SK-N-SH treated with all-trans-retinoic acid at 6 μM for 48 hours (cell line): ENCODE measurements around the gene PRDM11.

Experiments used
- ATAC-seq: fragments of 200-7000 bp; cut with Tn5 transposase; 3 replicates; pipeline ENCODE4 v1.9.1; 2020; ENCODE audit warnings: mild to moderate bottlenecking, moderate library complexity
- ARNTL ChIP-seq: fragments of 450-650 bp; formaldehyde crosslinking; IDR thresholded peaks from 2 replicates; pipeline ENCODE4 v1.5.0; 2020; ENCODE audit warnings: low read depth, mild to moderate bottlenecking, moderate library complexity, borderline replicate concordance
- BACH2 ChIP-seq: fragments of 250-450 bp; sonication (Bioruptor Pico); IDR thresholded peaks from 2 replicates; pipeline ENCODE4 v1.9.0; 2021; ENCODE audit warnings: mild to moderate bottlenecking, borderline replicate concordance
- CREB5 ChIP-seq: fragments of 250-450 bp; sonication (Bioruptor Pico); IDR thresholded peaks from 2 replicates; pipeline ENCODE4 v1.5.1; 2020; ENCODE audit warnings: low read depth, mild to moderate bottlenecking, moderate library complexity
- CSDC2 ChIP-seq: fragments of 250-450 bp; sonication (Bioruptor Pico); IDR thresholded peaks from 2 replicates; pipeline ENCODE4 v1.5.0; 2020; ENCODE audit warnings: mild to moderate bottlenecking, moderate library complexity
- CSRNP3 ChIP-seq: fragments of 250-450 bp; sonication (Bioruptor Pico); IDR thresholded peaks from 2 replicates; pipeline ENCODE4 v1.5.1; 2021; ENCODE audit warnings: mild to moderate bottlenecking, moderate library complexity
- ESRRG ChIP-seq: fragments of 250-450 bp; sonication (Bioruptor Pico); IDR thresholded peaks from 2 replicates; pipeline ENCODE4 v1.6.1; 2021; ENCODE audit warnings: mild to moderate bottlenecking
- GLIS3 ChIP-seq: fragments of 250-450 bp; sonication (Bioruptor Pico); IDR thresholded peaks from 2 replicates; pipeline ENCODE4 v1.5.0; 2020; ENCODE audit warnings: mild to moderate bottlenecking, moderate library complexity
- ISL1 ChIP-seq: fragments of 250-450 bp; sonication (Bioruptor Pico); IDR thresholded peaks from 2 replicates; pipeline ENCODE4 v2.1.2; 2022; ENCODE audit warnings: mild to moderate bottlenecking, moderate library complexity
- OSR1 ChIP-seq: fragments of 250-450 bp; sonication (Bioruptor Pico); IDR thresholded peaks from 2 replicates; pipeline ENCODE4 v1.8.0; 2022; ENCODE audit warnings: moderate library complexity, mild to moderate bottlenecking, inconsistent platforms
- PATZ1 ChIP-seq: fragments of 250-450 bp; sonication (Bioruptor Pico); IDR thresholded peaks from 2 replicates; pipeline ENCODE4 v1.8.0; 2020; ENCODE audit warnings: mild to moderate bottlenecking, moderate library complexity, borderline replicate concordance
- POU6F1 ChIP-seq: fragments of 250-450 bp; sonication (Bioruptor Pico); IDR thresholded peaks from 2 replicates; pipeline ENCODE4 v1.8.0; 2021; ENCODE audit warnings: low read depth, mild to moderate bottlenecking, moderate library complexity, borderline replicate concordance
- PPARA ChIP-seq: fragments of 250-450 bp; sonication (Bioruptor Pico); IDR thresholded peaks from 2 replicates; pipeline ENCODE4 v1.5.0; 2020; ENCODE audit warnings: mild to moderate bottlenecking, borderline replicate concordance
- RARB ChIP-seq: fragments of 250-450 bp; sonication (Bioruptor Pico); IDR thresholded peaks from 2 replicates; pipeline ENCODE4 v1.8.0; 2021; ENCODE audit warnings: mild to moderate bottlenecking, moderate library complexity
- SNAI2 ChIP-seq: fragments of 250-450 bp; sonication (Bioruptor Pico); IDR thresholded peaks from 2 replicates; pipeline ENCODE4 v1.5.0; 2020; ENCODE audit warnings: mild to moderate bottlenecking, moderate library complexity
- TCF4 ChIP-seq: fragments of 250-450 bp; sonication (Bioruptor Pico); IDR thresholded peaks from 2 replicates; pipeline ENCODE4 v1.8.0; 2021; ENCODE audit warnings: mild to moderate bottlenecking, moderate library complexity, borderline replicate concordance
- TOX ChIP-seq: fragments of 250-450 bp; sonication (Bioruptor Pico); IDR thresholded peaks from 2 replicates; pipeline ENCODE4 v1.8.0; 2021; ENCODE audit warnings: mild to moderate bottlenecking, moderate library complexity, borderline replicate concordance
- TSHZ2 ChIP-seq: fragments of 250-450 bp; sonication (Bioruptor Pico); IDR thresholded peaks from 2 replicates; pipeline ENCODE4 v1.5.0; 2020; ENCODE audit warnings: mild to moderate bottlenecking, moderate library complexity
- ZC3H10 ChIP-seq: fragments of 250-450 bp; sonication (Bioruptor Pico); IDR thresholded peaks from 2 replicates; pipeline ENCODE4 v1.5.1; 2021; ENCODE audit warnings: mild to moderate bottlenecking, moderate library complexity
- ZFP3 ChIP-seq: fragments of 250-450 bp; sonication (Bioruptor Pico); IDR thresholded peaks from 2 replicates; pipeline ENCODE4 v1.5.0; 2020; ENCODE audit warnings: mild to moderate bottlenecking, moderate library complexity
- ZFP30 ChIP-seq: fragments of 450-650 bp; formaldehyde crosslinking; IDR thresholded peaks from 2 replicates; pipeline ENCODE4 v1.5.0; 2022; ENCODE audit warnings: mild to moderate bottlenecking, moderate library complexity
- ZNF565 ChIP-seq: fragments of 450-650 bp; formaldehyde crosslinking; conservative IDR thresholded peaks from 2 replicates; pipeline ENCODE4 v1.5.0; 2020; ENCODE audit warnings: low read depth, mild to moderate bottlenecking, moderate library complexity
- ZNF70 ChIP-seq: fragments of 450-650 bp; formaldehyde crosslinking; IDR thresholded peaks from 2 replicates; pipeline ENCODE4 v1.5.0; 2020; ENCODE audit warnings: mild to moderate bottlenecking, moderate library complexity
- ZNF8 ChIP-seq: fragments of 450-650 bp; formaldehyde crosslinking; IDR thresholded peaks from 2 replicates; pipeline ENCODE4 v1.5.0; 2020; ENCODE audit warnings: mild to moderate bottlenecking, moderate library complexity

PRDM11 gene

GRCh38 chr11:45263773-45264172 is 117.3 kb downstream of the PRDM11 start:
- ATAC-seq: no peak
- no peak for TF ChIP-seq ARNTL (CRISPR knock-in tag)
- TF ChIP-seq BACH2: no peak
- no peak for TF ChIP-seq ZNF8 (CRISPR knock-in tag)
- no peak for TF ChIP-seq TCF4
- no peak for TF ChIP-seq SNAI2
- TF ChIP-seq POU6F1 (CRISPR knock-in tag): no peak
- no peak for TF ChIP-seq CREB5
- no peak for TF ChIP-seq ZFP3 (CRISPR knock-in tag)
- TF ChIP-seq CSRNP3 (CRISPR knock-in tag): no peak
- no peak for TF ChIP-seq PPARA (CRISPR knock-in tag)
- no peak for TF ChIP-seq RARB (CRISPR knock-in tag)
- TF ChIP-seq GLIS3 (CRISPR knock-in tag): no peak
- TF ChIP-seq ZC3H10 (CRISPR knock-in tag): no peak
- TF ChIP-seq CSDC2: no peak

GRCh38 chr11:45264839-45265515 is 118.5 kb downstream of the PRDM11 start:
- TF ChIP-seq ZNF565 (CRISPR knock-in tag) (no peak), RARB (CRISPR knock-in tag) (no peak), OSR1 (CRISPR knock-in tag) (no peak), ZFP3 (CRISPR knock-in tag) (no peak), ZC3H10 (CRISPR knock-in tag) (no peak), SNAI2 (no peak), PPARA (CRISPR knock-in tag) (no peak), TSHZ2 (no peak), TOX (no peak), PATZ1 (no peak), BACH2 (no peak), ESRRG (no peak), ZNF70 (CRISPR knock-in tag) (no peak), ZFP30 (CRISPR knock-in tag) (no peak), POU6F1 (CRISPR knock-in tag) (no peak), ARNTL (CRISPR knock-in tag) (no peak), TCF4 (no peak), ISL1 (CRISPR knock-in tag) (no peak), CSDC2 (no peak), CREB5 (no peak)
- peak; percentile 62; the same call in 2 of the 3 replicates for ATAC-seq
